Fibroblast of mammary gland (primary cell): ENCODE results near the gene FOXO3.
A peak's percentile ranks its signal among the peaks of the same experiment; 100 is the strongest.

ENCODE experiments used
- DNase-seq: peaks from one replicate; pipeline ENCODE4 v3.0.0-alpha.2; 2010; ENCODE audit warnings: low read depth
- H3K4me3 ChIP-seq: 2 replicates; pipeline ENCODE4 v1.5.1; 2011; ENCODE audit warnings: low read depth, mild to moderate bottlenecking, low read length, moderate library complexity; ENCODE audit not compliant: control insufficient read depth
- TF ChIP-seq, protein P1 (sequence below): conservative IDR thresholded peaks from 2 replicates; pipeline ENCODE4 v1.5.1; 2011; ENCODE audit warnings: low read depth, low read length, inconsistent platforms; ENCODE audit not compliant: control insufficient read depth, insufficient read depth

The FOXO3 gene

GRCh38 chr6:108732091-108732870, 171.6 kb downstream of the FOXO3 start:
- TF ChIP-seq, protein P1, sequence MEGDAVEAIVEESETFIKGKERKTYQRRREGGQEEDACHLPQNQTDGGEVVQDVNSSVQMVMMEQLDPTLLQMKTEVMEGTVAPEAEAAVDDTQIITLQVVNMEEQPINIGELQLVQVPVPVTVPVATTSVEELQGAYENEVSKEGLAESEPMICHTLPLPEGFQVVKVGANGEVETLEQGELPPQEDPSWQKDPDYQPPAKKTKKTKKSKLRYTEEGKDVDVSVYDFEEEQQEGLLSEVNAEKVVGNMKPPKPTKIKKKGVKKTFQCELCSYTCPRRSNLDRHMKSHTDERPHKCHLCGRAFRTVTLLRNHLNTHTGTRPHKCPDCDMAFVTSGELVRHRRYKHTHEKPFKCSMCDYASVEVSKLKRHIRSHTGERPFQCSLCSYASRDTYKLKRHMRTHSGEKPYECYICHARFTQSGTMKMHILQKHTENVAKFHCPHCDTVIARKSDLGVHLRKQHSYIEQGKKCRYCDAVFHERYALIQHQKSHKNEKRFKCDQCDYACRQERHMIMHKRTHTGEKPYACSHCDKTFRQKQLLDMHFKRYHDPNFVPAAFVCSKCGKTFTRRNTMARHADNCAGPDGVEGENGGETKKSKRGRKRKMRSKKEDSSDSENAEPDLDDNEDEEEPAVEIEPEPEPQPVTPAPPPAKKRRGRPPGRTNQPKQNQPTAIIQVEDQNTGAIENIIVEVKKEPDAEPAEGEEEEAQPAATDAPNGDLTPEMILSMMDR, result no peak
- no peak overlapping the region for H3K4me3 ChIP-seq
- peak; percentile 74 for DNase-seq

DNA sequence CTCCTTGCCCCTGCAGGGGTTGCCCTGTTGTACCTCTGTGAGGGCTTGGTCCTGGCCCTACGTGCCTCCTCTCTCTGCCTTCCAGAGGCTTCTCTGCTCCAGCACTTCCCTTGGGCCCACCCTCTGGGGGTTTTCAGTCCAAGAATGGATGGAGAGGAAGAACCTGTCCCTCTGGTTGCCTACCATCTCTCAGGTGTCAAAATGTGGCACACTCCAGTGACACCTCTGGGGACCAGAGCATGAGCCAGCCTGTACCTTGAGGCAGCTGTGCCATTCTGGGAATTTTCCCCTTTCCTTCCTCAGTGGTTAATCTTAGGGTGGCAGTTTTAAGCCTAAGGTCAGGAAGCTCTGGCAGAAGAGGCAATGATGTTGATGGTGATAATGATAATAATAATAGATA, 172.3 kb downstream of the FOXO3 start:
- TF ChIP-seq, protein P1, result no peak
- DNase-seq, result no peak
- no peak overlapping the region for H3K4me3 ChIP-seq

GRCh38 chr6:108733706-108734265, 173.1 kb downstream of the FOXO3 start:
- TF ChIP-seq, protein P1, result no peak
- no peak overlapping the region for H3K4me3 ChIP-seq
- DNase-seq, result no peak
